ENCODE results near the gene SRSF1. TPM values are rescaled to one million over a fixed set of nuclear protein-coding genes. Genes with fewer than 3 reads are reported as not detected.

SRSF1 gene
- total RNA-seq, 2 experiments from 2014 or later: 115 to 121 TPM

- Mint-ChIP-seq H3K4me1 (ENCODE audit: low read depth) (no peaks in the 10 kb centered on the region), H3K4me3 (no peak overlapping the region), H3K36me3 (ENCODE audit: low read depth) (peaks cover 12% of the 10 kb centered on the region), H3K27ac (no peak overlapping the region), H3K9me3 (no peaks in the 10 kb centered on the region), H3K27me3 (no peaks in the 10 kb centered on the region)
- ChIA-PET POLR2A (no interaction called here), CTCF (no interaction called here)
- Histone ChIP-seq H3K36me3 (ENCODE audit: insufficient read depth, low read length) (peaks cover 9% of the 10 kb centered on the region), H3K27me3 (ENCODE audit: control insufficient read depth in 1 of 2, insufficient read depth in 2 of 2, low read length in 2 of 2) (no peaks in the 10 kb centered on the region), H3K9me3 (ENCODE audit: control insufficient read depth in 1 of 2, insufficient read depth in 1 of 2, low read length in 2 of 2) (no peaks in the 10 kb centered on the region), H3K4me1 (ENCODE audit: insufficient read depth, low read length) (no peaks in the 10 kb centered on the region), H3K27ac (ENCODE audit: low read depth in 1 of 2, low read length in 2 of 2) (no peak overlapping the region), H3K4me3 (ENCODE audit: low read length) (no peak overlapping the region)
- intact Hi-C loops (cut with DNase I, micrococcal nuclease): no loop called here
- ATAC-seq (ENCODE audit: poor library complexity) (no peak), DNase-seq (no peak)
- TF ChIP-seq, protein P1, sequence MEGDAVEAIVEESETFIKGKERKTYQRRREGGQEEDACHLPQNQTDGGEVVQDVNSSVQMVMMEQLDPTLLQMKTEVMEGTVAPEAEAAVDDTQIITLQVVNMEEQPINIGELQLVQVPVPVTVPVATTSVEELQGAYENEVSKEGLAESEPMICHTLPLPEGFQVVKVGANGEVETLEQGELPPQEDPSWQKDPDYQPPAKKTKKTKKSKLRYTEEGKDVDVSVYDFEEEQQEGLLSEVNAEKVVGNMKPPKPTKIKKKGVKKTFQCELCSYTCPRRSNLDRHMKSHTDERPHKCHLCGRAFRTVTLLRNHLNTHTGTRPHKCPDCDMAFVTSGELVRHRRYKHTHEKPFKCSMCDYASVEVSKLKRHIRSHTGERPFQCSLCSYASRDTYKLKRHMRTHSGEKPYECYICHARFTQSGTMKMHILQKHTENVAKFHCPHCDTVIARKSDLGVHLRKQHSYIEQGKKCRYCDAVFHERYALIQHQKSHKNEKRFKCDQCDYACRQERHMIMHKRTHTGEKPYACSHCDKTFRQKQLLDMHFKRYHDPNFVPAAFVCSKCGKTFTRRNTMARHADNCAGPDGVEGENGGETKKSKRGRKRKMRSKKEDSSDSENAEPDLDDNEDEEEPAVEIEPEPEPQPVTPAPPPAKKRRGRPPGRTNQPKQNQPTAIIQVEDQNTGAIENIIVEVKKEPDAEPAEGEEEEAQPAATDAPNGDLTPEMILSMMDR (IDR thresholded peaks at IDR 0.05): no peak
These were observed 38.6 kb downstream of the SRSF1 start for GRCh38 chr17:57968456-57968855.

DNA sequence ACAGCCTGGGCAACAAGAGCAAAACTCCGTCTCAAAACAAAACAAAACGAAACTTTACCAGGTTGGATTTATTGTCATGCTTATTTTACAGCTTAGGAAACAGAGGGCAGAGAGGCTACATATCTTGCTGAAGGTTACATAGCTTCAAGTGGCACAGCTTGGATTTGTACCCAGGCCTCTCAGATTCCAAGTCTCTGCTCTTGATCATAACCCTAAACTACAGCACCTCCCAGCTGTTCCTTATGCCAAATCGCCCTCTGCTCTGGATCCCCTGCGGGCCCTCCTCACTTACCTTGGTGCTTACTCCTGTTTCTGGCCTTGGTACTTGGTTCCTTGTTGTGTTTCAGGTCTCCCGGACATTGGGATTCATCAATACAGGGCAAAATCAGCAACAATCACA lies 40.2 kb downstream of the SRSF1 start:
- Mint-ChIP-seq H3K36me3 (ENCODE audit: low read depth) (no peaks in the 10 kb centered on the region), H3K9me3 (no peaks in the 10 kb centered on the region), H3K27me3 (no peaks in the 10 kb centered on the region), H3K4me1 (ENCODE audit: low read depth) (no peaks in the 10 kb centered on the region), H3K4me3 (no peak overlapping the region), H3K27ac (no peak overlapping the region)
- Histone ChIP-seq H3K4me1 (ENCODE audit: insufficient read depth, low read length) (no peaks in the 10 kb centered on the region), H3K4me3 (ENCODE audit: low read length) (no peak overlapping the region), H3K9me3 (ENCODE audit: control insufficient read depth in 1 of 2, insufficient read depth in 1 of 2, low read length in 2 of 2) (no peaks in the 10 kb centered on the region), H3K27ac (ENCODE audit: low read depth in 1 of 2, low read length in 2 of 2) (no peak overlapping the region), H3K36me3 (ENCODE audit: insufficient read depth, low read length) (no peaks in the 10 kb centered on the region), H3K27me3 (ENCODE audit: control insufficient read depth in 1 of 2, insufficient read depth in 2 of 2, low read length in 2 of 2) (no peaks in the 10 kb centered on the region)
- TF ChIP-seq, protein P1 (IDR thresholded peaks at IDR 0.05): no peak
- intact Hi-C loops (cut with DNase I, micrococcal nuclease): no loop called here
- ATAC-seq (ENCODE audit: poor library complexity) (no peak), DNase-seq (no peak)
- ChIA-PET CTCF (no interaction called here), POLR2A (no interaction called here)

DNA sequence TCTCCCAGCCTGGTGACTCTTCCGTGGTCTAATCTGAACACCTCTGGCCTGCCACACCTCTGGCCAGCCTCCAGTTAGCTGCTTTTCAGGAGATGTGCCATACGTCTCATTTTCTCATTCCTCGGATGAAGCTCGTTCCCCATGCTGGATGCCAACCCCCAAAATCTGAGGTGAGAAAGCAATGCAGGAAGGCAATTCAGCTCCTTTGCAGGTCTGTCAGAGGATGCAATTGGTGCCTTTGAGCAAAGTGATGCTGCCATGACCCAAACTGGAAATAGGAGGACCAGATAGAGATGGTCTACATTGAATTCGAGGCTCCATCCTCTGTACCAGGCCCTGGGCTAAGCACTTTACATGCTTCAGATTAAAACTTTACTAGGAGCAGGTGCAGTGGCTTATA lies 40.8 kb downstream of the SRSF1 start:
- POLR2A ChIA-PET: no interaction called here
- no peak for ATAC-seq (ENCODE audit: poor library complexity)

More for the DNA sequence above, 40.8 kb downstream of the SRSF1 start:
- Histone ChIP-seq H3K27me3 (ENCODE audit: control insufficient read depth in 1 of 2, insufficient read depth in 2 of 2, low read length in 2 of 2) (no peaks in the 10 kb centered on the region), H3K27ac (ENCODE audit: low read depth in 1 of 2, low read length in 2 of 2) (no peak overlapping the region), H3K9me3 (ENCODE audit: control insufficient read depth in 1 of 2, insufficient read depth in 1 of 2, low read length in 2 of 2) (no peaks in the 10 kb centered on the region), H3K36me3 (ENCODE audit: insufficient read depth, low read length) (no peaks in the 10 kb centered on the region), H3K4me1 (ENCODE audit: insufficient read depth, low read length) (no peaks in the 10 kb centered on the region), H3K4me3 (ENCODE audit: low read length) (no peak overlapping the region)
- TF ChIP-seq, protein P1 (IDR thresholded peaks at IDR 0.05): no peak
- Mint-ChIP-seq H3K9me3 (no peaks in the 10 kb centered on the region), H3K27me3 (no peaks in the 10 kb centered on the region), H3K27ac (no peak overlapping the region), H3K36me3 (ENCODE audit: low read depth) (no peaks in the 10 kb centered on the region), H3K4me3 (no peak overlapping the region), H3K4me1 (ENCODE audit: low read depth) (no peaks in the 10 kb centered on the region)
- intact Hi-C loops (cut with DNase I, micrococcal nuclease): no loop called here
- DNase-seq: no peak
- CTCF ChIA-PET: no interaction called here

Measured in CD4-positive, alpha-beta T cell (primary cell).